GM12872 (cell line): ENCODE results near the gene ALDOA.

ENCODE experiments used
- TF ChIP-seq, protein P1 (sequence below): IDR thresholded peaks from 3 replicates; pipeline ENCODE4 v1.5.1; 2011; ENCODE audit warnings: low read depth, mild to moderate bottlenecking, low read length, moderate library complexity; ENCODE audit not compliant: insufficient read depth

Gene ALDOA

DNA sequence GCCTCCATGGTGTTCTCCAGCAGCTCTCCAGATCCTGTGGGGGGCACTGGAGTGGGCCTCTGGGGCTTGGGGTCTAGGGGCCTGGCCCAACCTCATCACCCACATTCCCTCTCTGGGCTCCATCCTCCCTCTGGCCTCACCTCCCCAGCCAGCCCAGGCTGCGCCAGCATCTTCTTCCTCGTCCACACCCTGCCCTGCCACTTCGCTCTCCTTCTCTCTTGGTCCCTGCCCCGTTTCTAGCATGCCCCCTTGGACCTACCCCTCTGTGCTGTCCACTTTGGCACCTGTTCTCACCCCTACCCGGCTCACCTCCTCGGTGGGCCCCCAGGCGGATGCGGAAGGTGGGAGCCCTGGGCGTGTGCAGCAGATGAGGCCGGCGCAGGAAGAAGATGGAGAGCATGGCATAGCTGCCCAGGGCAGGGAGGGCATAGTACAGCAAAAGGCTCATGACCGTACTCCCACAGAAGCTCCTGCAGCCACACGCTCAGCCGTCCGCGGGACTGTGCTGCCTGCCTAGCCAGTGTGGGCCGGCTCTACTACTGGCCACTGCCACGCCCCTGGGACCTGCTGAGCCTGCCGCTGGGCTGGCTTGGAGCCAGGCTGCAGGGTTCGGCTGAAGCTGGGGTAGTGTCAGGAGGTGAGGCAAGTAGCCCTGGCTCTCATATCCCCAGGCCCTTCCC is 47.6 kb downstream of the ALDOA start, which contains the start of gene GDPD3:
Gene GDPD3, minus strand, starts transcription at position 507 of the 680 bp plus-strand sequence. Its CDS starts 59 bp downstream, at position 448.
- TF ChIP-seq, protein P1, sequence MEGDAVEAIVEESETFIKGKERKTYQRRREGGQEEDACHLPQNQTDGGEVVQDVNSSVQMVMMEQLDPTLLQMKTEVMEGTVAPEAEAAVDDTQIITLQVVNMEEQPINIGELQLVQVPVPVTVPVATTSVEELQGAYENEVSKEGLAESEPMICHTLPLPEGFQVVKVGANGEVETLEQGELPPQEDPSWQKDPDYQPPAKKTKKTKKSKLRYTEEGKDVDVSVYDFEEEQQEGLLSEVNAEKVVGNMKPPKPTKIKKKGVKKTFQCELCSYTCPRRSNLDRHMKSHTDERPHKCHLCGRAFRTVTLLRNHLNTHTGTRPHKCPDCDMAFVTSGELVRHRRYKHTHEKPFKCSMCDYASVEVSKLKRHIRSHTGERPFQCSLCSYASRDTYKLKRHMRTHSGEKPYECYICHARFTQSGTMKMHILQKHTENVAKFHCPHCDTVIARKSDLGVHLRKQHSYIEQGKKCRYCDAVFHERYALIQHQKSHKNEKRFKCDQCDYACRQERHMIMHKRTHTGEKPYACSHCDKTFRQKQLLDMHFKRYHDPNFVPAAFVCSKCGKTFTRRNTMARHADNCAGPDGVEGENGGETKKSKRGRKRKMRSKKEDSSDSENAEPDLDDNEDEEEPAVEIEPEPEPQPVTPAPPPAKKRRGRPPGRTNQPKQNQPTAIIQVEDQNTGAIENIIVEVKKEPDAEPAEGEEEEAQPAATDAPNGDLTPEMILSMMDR: no peak

DNA sequence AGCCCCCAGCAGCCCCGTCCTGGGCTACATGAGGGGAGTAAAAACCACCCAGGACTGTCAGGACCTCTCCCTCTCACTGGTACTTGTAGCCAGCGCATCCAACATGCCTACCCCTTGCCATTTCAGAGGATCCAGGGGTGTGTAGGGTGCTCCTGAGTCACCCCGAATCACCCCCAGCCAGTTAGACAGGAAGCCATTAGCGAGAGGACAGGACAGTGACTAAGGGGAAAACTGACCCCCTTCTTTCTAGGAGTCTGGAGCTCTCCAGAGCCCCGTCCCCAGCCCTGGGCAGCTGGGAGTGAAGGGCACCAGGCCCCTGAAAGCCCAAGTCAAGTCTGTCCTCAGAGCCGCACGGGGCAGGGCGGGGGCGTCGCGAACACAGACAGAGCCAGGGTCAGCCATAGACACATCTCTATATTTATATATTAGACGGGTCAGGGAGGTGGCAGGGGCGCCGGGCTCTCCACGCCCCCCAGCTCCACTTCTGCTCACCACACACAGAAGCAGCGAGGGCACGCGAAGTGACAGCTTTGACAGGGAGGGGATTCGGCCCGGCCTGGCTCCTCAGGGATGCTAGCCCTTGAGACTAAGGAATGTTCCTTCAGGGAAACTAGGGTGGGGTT is 48.3 kb downstream of the ALDOA start:
- TF ChIP-seq, protein P1: no peak

DNA sequence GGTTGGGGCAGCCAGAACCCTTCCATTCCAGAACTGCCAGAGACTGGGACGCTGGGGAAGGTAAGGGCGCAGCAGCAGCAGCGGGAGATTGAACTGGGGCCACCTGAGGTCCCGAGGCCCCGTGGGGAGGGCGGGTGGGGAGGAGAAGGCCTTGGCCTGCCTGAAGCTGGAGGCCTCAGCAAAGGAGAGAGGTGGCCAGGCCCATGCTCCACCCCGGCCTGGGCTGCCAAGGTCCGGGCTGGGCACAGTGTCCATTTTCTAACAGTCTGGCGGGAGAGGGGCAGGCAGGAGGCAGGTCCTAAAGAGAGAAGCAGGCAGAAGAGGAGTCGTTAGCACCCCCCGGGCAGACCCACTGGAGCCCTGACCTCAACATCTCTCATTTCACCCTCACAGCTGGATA is 48.9 kb downstream of the ALDOA start:
- TF ChIP-seq, protein P1: no peak

GRCh38 chr16:30115238-30115637 is 49.7 kb downstream of the ALDOA start:
- TF ChIP-seq, protein P1: no peak

GRCh38 chr16:30116291-30117207 is 51.0 kb downstream of the ALDOA start:
- TF ChIP-seq, protein P1: no peak

GRCh38 chr16:30117768-30118167 is 52.2 kb downstream of the ALDOA start:
- TF ChIP-seq, protein P1: no peak

DNA sequence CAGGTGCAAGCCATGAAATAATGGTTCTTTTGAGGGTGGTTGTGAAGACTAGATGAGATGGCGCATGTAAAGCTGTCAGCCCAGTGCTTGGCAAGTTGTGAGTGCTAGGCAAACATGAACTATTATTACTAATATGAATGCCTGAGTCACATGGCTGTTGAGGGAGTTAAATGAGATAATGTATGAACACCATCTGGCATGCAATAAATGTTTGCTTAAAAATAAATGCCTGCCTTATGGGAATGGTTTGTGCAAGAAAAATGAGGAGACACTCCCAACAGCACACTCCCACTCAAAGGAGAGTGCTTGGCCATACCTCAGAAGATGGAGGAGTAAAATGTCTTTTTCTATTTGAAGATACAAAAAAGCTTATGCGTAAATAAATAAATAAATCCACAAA is 53.9 kb downstream of the ALDOA start:
- TF ChIP-seq, protein P1: no peak
